HG03432 (cell line): ENCODE results near the gene MAP10.
"Not testable (repeated sequence)": the region's sequence is repeated elsewhere in the genome, so short reads cannot be mapped to it uniquely, and the experiment has no call there.

ENCODE experiments used
- ATAC-seq: cut with Tn5 transposase; IDR thresholded peaks from one replicate; pipeline ENCODE4 v1.9.1; 2021; ENCODE audit warnings: mild to moderate bottlenecking, moderate library complexity; ENCODE audit not compliant: unreplicated experiment

MAP10 gene, protein sequence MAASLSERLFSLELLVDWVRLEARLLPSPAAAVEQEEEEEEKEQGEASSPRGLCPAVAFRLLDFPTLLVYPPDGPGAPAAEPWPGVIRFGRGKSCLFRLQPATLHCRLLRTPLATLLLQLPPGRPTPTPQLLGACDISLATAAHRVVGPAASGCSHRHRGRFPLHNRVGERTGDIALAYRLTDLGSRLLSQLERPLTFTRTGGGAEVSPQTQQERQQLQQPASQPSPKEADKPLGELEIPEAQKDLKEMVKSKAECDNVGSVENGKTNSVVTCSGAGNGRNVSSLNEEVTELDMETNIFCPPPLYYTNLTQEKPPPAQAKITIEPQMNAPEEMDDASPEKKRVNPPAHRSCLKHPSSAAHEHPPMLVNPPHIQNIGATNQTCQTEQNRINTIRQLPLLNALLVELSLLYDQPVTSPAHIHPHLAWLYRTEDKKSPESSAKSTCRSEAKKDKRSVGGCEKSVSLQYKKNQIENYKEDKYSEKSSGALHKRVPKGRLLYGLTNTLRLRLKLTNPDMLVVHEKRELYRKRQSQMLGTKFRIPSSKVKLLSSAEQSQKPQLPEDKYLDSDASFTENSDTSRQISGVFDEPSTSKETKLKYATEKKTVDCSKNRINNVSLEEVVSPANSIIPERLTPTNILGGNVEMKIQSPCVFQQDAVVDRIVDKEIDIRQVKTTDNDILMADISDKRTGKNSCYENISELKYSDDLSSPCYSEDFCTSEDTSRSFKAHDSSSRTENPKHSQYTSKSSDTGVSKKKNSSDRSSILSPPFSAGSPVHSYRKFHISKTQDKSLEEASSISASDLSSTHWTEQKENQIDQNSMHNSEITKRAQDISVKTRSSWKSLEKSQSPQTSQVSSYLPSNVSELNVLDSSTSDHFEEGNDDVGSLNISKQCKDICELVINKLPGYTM

DNA sequence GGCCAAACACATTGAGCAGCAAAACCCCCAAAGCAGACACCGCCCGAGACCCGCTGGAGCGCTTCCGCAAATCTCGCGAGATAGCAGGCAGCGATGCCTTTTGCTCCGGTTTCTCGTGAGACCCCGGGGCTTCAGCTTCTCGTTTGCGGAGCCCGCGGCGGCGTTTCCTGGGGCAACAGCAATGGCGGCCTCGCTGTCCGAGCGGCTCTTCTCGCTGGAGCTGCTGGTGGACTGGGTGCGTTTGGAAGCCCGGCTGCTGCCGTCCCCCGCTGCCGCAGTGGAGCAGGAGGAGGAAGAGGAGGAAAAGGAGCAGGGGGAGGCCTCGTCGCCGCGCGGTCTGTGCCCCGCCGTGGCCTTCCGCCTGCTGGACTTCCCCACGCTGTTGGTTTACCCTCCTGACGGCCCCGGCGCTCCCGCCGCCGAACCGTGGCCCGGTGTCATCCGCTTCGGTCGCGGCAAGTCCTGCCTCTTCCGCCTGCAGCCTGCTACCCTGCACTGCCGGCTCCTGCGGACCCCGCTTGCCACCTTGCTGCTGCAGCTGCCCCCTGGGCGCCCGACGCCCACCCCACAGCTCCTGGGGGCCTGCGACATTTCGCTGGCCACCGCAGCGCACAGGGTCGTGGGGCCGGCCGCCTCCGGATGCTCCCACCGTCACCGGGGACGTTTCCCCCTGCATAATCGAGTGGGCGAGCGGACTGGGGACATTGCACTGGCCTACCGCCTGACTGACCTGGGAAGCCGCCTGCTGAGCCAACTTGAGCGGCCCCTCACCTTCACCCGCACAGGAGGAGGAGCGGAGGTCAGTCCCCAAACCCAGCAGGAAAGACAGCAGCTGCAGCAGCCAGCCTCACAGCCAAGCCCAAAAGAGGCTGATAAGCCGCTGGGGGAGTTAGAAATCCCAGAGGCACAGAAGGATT, at the start of gene MAP10:
TSS of gene MAP10 (plus strand) at position 148 of the 917 bp plus-strand sequence. CDS start at position 182, 34 bp downstream.
- ATAC-seq = peak; percentile 92

DNA sequence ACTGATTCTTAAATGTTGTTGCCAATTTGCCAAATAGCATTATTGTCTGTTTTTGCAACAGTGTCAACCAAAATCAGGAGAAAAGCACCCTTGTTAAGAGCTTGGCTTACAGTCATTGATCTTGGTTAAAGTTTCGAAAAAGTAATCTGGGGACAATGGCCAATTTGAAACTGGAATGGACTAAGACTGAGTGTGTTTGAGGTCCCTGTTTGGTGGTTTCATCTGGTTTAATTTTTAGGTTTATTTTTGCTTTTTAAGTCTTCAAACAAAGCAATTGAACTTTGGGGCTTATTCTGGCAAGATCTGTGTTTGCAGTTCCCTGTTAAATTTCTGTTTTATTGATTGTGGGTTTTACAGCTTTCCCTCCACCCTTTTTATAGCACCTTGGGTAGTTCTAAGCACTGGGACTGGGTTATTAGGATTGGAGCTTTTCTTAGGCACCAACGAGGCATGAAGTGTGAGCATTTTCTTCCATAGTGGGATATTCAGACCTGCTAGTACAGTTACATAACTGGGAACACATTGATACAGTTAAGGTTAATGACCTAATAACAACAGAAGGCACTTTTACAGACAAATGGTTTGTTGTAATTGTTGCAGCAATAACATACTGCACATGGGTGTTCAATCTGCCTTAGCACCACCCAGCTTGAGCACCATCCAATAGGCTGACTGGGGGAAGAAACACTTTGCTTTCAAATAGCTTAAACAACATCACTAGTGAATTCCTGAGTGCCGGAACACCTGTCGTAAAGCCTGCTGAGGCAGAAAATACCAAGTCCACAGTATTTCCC, 40.6 kb upstream of the MAP10 start:
- ATAC-seq = no peak

DNA sequence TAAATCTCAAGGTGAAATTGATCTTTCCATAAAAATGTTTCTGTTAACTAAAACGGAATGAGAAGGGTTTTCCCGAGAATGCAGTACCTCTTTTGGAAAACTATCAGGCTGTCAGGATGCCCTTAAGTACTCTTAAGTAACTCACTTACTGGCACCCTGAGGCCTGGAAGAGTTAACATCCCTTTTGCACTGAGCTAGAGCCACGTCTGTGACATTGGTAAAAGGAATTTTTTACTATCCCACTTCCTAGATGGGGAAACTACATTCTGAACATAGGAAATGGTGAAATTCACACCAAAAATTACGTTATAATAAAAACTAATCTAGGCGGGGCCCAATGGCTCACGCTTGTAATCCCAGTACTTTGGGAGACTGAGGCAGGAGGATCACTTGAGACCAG, 39.7 kb upstream of the MAP10 start:
- ATAC-seq = no peak

DNA sequence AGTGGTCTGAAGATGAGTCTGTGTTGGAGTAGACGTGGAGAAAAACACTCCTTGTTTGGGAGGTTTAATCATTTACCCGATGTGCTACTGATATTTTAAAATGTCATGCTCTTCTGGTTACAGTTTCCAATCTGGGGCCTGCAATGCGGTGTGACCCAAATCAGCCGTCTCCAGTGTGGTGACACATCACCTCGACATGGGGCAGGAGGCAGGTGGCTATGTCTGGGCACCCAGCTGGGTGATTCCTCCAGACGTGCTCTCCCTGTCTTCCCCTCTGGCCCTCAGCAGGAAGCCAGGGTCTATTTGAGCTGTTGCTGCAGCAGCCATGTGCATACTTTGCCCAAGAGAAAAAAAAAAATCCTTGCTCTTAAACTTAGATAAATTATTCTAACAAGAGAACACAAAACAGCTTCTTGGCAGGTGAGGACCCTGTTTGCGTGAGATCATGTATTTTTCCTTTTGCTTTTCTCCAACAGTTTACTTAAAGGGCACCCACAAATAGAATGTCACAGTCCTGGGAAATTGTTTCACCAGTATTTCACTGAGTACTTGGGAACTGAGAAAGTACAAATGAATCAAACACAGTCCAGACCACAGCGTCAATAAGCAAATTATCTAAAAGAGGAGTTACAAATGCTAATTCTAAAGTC, 38.9 kb upstream of the MAP10 start:
- peak; percentile 83 for ATAC-seq

DNA sequence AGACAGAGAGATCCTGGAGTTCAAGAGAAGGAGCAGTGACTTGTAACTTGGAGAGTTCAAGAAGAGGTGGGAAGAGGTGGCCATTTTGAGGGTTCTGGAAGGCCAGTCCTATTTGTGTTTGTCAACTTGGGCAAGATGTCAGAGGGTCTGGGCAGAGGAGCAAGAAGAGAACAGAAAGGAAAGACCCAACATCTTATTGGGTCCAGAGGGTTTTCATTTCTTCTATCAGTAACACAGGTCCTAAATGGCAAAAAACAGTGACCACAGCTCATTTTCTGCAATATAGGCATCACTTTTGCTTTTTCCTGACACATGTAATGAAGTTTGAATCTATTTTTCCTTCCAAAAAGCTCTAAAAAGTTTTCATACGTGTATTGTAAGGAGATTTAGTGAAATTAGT, 38.3 kb upstream of the MAP10 start:
- ATAC-seq = peak; percentile 14

DNA sequence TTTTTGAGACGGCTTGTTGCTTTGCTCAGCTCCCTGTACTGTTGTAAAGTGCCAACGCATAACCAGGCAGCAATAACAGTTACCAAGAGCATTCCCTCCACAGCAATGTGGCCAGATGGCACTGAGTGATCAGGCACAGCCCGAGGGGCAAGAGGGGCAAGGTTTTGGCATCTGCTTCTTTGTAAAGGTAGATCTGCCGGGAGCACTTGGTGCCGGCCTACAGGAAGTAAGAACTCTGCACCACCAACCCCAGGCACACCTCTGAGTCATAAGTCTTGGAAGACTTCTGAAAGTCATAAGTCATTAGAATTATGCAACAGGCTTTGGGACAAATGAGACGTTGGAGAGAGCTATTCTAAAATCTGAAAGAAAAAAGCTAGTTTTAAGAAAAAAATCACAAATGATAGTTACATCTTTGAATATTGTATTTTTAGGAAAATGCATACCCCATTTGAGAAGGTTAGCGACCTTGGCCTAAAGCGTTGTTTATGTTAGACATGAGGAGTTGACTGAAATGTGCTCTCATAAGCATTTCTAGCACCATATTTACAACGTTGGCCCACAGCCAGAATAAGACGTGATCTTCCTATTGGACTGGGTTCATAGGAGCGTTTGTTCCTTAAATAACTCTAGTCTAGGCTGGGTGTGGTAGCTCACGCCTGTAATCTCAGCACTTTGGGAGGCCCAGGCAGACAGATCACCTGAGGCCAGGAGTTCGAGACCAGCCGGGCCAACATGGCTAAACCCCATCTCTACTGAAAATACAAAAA, 37.7 kb upstream of the MAP10 start:
- ATAC-seq = peak; percentile 53

DNA sequence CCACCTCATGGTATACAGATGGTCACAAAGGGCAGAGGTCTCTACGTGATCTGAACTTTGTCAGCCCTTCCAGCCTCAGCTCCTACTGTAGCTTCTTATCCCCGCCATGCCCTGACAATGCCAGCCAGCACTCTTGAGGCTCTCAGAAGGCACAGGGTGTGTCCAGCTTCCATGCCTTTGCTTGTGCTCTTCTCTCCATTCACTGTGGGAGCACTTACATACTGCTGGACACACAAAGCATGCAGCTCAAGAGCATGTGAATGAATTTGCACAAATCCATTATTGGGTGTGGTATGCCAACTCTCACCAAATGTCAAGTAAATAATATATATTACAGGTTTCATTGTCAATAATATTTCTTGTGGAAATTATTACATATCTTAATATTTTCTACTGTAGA, 36.4 kb upstream of the MAP10 start:
- ATAC-seq = no peak

DNA sequence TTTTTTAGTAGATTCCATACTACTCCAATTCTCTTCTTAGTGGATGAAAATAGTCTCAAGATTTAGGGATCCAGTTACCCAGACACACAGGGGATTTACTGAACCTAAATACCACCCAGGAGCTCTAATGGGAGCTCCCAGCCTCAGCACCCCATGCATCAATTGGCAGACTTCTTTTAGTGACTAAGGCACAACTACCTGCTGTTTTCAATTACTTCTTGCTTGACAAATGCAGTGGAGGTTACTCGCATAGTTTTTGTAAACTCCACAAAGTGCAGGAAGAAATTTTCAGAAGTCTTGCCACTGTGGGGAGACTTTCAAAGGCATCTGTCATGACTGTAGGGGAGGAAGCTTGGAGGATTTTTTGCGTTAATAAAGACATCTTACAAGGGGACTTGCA, 35.5 kb upstream of the MAP10 start:
- ATAC-seq = no peak

DNA sequence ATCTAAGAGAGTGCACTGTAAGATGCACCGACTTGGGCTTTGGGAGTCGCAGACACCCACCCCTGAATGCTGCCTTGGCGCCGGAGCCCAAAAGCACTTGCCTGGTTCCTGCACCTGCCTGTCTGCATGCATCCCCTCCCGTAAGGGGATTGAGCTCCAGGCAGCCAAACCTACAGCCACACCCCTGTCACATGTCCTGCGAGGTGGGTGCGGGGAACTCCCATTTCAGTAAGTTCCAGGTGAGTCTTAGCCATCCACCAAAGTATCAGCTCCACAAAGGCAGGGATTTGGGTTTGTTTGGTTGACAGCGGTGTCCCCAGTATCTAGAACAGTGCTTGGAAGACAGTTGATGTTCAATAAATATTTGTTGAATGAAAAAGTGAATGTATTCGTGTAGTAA, 31.5 kb upstream of the MAP10 start:
- no peak for ATAC-seq

DNA sequence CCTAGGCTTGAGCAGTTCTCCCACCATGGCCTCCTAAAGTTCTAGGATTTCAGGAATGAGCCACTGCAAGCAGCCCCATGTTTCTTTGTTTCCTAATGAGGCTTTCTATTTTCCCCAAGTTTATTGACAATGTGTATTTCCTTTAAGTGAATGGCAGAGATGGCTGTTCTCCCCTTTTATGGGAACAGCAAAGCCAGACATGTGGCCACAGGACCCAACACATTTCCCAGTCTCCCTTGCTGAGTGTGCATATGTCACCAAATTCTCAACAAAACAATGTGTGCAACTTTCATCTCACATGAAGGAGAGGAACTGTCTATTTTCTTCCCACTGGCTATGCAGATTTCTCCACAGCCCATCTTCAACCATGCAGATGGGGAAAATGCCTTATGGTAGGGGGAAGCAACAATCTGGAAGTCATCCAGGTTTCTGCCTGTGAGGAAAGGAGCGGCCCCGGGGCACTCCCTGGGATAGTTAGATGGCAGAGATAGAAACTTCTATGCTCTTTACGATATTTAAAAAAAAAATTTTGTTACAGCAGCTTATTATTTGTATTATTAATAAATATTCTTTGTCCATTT, 28.6 kb upstream of the MAP10 start:
- ATAC-seq = no peak

DNA sequence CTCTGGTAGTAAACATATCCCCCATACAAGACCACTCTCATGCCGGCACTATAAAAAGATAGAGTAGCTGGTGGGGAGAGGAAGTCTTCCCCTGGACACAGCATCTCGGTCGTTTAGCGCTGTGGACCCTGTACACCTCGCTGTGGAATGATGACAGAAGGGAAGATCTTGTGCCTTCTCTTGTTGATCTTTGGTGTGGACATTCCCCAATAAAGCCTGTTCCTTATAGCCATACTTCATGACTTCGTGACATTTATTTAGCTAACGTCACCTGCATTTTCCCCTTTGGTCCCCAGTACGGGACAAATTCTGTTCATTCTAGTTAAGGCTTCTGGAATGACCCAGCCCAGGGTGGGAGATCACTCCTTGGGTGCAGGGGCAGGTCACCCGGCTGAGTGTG, 24.9 kb upstream of the MAP10 start:
- no peak for ATAC-seq

DNA sequence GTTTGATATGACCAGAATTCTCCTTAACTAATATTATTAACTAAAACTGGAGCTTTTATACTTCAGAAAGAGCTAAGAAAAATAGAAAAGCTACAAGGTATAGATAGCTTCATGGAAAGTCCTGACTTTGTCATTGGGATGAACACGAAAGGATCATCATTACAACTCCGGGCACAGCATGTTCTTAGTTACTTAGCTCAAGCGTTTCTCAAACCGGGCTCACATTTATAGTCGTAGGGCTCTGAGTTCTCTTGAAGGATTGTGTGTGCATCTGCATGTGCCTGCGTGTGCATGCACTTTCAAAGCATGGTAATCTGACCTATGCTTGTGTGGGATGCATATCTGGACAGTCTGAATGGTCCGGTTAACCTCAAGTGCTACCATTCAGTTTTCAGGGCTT, 20.4 kb upstream of the MAP10 start:
- ATAC-seq = no peak

DNA sequence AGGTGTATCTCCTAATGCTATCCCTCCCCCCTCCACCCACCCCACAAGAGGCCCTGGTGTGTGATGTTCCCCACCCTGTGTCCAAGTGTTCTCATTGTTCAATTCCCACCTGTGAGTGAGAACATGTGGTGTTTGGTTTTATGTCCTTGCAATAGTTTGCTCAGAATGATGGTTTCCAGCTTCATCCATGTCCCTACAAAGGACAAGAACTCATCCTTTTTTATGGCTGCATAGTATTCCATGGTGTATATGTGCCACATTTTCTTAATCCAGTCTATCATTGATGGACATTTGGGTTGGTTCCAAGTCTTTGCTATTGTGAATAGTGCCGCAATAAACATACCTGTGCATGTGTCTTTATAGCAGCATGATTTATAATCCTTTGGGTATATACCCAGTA, 19.6 kb upstream of the MAP10 start:
- ATAC-seq = not testable (repeated sequence)

DNA sequence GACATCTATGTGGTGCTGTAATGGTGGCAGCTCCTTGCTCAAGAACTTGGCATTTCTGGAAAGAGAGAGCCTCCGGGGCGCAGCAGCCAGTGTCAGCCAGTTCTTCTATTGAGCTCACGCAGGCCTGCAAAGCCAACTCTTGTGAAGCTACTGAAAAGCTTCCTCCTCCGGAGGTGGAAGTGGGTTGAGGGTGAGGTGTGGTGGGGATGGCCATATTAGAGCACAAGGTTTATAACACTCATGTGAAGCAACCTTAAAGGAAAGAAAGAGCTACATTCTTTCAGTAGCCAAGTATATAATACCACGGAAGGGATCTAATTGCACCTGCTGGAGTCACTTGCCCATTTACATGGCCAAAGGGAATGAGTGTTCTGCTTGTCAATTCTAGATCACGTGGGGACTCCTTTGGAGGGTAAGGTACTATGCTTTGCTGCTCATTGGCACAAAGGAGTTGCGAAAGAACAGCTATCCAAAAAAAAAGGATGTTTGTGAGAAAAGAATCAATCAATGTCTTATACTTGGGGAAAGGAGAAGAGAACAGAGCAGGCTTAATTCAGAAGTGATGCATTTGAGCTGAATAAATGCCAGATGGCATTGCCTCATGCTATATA, 18.3 kb upstream of the MAP10 start:
- no peak for ATAC-seq

DNA sequence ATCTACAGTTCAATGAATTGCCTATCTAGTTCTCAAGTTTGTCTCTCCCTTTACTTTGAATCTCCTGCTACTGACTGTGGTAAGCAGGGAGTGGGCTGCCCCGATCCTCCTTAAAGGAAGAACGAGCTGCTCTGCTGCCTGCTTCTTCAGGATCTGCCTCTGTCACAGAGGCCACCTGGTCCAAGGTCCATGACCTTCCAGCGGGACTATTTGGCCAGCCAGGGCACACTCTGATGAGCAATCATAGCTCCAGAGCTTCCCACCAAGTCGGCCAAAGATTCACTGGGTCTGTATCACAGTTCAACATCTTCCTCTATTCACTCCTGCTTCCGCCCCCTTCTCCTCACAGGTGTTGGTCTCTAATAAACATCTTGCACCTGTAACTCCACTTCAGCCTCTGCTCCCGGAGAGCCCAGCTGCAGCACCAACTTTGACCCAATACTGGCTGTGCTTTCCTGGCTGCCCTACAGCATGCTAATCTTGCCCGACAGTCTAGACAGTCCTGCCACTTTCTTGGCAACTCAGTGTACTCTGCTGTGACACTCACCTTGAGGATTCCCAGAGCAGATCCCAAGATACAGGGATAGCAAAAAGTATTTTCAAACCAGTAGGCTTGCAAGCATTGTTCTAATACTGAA, 16.9 kb upstream of the MAP10 start:
- no peak for ATAC-seq

DNA sequence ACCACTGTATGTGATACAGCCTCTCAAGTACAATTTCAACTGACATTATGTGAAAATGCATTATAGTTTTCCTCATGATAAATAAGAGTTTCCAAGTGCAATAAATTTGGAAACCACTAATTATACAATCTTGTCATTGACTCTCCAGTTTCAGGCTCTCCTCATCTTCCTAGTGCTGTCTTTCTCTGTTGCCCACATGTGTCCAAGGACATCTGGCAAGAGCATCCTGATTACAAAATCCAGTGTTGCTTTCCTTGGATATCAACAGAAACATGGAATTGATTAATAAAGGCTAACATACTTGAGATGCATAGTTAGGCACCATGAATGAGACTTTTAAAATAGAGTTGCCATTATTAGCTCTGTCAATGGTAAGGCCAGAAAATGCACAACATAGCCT, 15.6 kb upstream of the MAP10 start:
- no peak for ATAC-seq

DNA sequence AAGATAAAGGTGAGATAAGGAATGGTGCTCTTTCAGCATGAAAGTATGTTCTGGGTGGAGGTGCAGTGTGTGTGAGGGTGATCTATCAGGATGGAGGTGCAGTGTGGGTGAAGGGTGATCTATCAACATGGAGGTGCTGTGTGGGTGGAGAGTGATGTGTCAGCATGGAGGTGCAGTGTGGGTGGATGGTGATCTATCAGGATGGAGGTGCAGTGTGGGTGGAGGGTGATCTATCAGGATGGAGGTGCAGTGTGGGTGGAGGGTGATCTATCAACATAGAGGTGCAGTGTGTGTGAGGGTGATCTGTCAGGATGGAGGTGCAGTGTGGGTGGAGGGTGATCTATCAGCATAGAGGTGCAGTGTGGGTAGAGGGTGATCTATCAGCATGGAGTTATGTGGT, 12.3 kb upstream of the MAP10 start:
- no peak for ATAC-seq

DNA sequence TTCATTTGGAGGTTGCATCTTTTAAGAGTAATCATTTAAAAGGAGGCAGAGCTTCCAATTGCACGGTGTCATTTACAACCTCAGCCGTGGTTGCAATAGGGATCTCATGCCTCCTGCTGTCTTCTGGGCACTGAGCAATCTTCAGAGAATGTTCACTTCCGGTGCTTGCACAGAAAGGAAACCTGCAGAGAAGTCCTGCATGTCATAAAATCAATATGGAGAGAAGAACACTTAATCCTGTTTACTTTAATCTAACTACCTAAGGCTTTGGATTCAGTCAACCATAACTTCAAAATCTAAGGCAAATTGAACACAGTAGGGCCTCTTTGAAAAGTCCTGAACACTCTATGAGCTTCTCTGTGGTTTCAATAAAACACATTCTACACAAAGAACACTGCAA, 11.3 kb upstream of the MAP10 start:
- peak; percentile 75 for ATAC-seq
